Activated CD8-positive, alpha-beta memory T cell treated with anti-CD3 and anti-CD28 coated beads for 48 hours (primary cell): ENCODE results near the gene UNC5CL.

ENCODE experiments used
- DNase-seq, 3 experiments: peaks; one replicate each; pipeline ENCODE4 v3.0.0-alpha.2; 2020; ENCODE audit warnings: low read depth in 2 of 3, low spot score in 2 of 3

UNC5CL gene

GRCh38 chr6:41063884-41064285, 24.9 kb upstream of the UNC5CL start:
- DNase-seq, result no peak

DNA sequence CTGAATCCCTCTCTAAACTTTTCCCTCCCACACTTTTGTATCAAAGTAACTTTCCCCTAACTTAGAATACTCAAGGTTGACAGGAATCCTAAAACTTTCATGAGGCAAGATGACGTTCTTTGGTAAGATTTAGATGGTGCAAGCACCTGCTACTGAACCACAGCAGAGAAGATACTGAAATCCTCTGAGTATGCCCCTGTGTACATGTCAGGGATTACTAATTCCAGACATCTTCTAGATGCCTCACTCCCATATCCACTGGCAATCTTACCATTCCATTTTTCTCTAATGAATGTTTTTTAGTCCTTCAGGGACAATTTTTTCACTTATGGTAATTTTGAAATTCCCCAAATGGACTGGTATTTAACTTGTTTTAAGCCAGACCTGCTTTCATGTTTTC, 23.0 kb upstream of the UNC5CL start:
- DNase-seq, result no peak

DNA sequence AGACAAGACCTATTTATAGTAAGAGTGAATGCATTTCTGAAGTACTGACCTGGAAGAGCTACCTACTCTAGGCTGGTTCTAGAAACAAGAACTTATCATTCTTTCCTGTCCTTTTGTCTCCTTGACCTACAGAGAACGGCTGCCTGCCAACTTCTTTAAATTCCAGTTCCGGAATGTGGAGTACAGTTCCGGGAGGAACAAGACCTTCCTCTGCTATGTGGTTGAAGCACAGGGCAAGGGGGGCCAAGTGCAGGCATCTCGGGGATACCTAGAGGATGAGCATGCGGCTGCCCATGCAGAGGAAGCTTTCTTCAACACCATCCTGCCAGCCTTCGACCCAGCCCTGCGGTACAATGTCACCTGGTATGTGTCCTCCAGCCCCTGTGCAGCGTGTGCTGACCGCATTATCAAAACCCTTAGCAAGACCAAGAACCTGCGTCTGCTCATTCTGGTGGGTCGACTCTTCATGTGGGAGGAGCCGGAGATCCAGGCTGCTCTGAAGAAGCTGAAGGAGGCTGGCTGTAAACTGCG, 22.2 kb upstream of the UNC5CL start:
- DNase-seq, result no peak

DNA sequence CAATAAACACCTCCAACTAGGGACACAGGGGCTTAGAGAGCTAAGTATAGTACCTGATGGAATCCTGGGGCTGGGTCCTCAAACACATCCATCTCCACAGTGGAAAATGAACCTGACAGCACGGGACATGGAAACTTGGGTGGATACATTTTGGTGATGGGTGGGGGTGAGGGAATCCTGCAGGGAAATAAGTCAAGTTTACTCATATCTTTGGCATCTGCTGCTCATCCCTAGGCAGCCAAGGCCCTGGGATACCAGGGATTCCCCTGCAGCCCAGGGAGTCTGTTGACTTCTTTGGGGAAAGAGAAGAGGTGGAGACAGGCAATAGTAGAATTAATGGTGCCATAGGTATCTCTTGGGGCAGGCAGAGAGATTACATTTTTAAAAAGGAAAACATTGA, 20.5 kb upstream of the UNC5CL start:
- DNase-seq, result no peak

- DNase-seq, result no peak
Measured at GRCh38 chr6:41058783-41059181, 19.8 kb upstream of the UNC5CL start.

DNA sequence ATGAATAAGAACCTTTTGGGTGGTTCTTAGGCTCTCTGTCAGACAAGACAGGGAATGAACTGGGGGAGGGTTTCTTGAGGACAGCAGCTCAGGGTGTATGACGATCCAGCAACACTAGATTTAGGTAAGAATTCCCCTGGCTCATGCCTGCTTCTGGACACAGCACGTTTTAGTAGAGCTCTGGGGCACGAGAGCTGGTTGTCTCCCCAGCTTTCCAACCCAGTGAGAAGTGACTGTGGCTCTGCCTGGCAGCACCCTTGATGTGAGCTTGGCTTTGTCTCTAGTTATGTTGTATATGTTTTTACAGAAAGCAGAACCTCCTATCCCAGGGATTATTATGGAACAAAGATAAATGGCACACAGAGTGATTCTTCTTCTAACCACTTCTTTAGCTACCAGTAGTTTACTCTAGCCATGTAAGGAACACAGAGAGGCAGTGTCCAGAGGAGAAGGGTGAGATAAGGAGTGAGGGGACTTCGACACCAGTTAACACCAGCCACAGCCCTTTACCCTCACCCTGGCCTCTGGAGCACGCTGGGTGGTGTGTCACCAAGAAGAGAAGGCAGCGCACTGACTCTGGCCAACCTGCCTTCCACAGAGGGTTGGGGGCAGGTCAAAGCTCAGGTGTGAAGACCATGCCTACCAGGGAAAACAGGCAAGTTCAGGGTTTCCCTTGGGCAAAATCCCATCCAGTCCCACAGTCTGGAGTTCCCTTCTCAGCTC, 17.9 kb upstream of the UNC5CL start:
- no peak for DNase-seq

DNA sequence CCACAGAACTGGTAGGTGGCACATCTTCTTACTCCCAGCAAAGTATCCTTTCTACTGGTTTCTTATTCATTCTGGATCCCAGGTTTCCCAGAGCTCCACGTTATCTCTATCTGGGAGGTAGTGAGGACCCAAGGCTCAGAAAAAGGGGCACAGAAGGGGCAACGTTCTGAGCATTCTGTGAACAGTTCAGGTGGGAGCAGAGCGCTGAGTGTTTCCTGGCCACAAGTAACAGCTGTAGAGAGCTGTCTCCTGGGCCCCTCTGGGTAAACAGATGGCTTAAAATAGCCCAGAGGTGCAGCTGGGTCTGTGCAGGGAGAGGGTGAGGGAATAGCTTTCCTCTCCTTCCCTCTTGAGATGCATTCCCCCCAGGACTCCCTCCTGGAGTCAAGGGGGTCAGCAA, 16.1 kb upstream of the UNC5CL start:
- no peak for DNase-seq

DNA sequence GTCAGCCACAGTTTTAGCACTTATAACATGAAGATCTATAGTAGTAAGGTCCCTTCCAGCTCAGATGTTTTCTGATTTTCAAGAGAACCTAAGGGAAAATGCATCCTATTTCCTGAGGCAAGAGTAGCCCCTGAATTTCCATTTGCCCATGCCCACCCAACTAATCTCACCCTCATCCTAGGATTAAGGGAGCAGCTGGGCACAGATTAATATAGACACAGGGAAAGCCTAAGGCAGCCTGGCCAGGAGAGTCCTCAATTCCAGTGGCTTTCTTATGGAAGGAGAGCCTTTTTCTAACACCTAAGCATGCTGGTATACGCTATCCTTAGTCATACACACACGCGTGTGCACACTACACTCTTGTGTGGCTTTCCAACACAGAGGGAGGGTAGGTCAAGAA, 15.5 kb upstream of the UNC5CL start:
- no peak for DNase-seq

DNA sequence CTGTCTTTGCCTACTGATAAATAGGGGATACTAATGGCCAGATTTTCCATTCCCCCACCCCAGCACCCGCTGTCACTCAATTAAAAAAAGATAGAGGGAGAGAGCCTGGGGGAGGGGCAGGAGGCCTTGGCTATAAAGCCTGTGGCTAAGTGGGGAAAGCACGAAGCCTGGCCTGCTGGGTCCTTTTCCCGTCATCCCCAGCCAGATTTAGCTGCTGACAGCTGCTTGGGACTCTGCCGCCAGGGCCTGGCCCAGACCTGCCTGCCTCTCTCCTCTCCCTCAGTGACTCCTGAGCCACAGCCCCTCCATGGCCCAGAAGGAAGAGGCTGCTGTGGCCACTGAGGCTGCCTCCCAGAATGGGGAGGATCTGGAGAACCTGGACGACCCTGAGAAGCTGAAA, 14.0 kb upstream of the UNC5CL start, which contains the start of gene APOBEC2:
TSS of gene APOBEC2 (plus strand) at position 162 of the 400 bp plus-strand sequence. CDS start at position 308, 146 bp downstream.
- DNase-seq, result no peak

DNA sequence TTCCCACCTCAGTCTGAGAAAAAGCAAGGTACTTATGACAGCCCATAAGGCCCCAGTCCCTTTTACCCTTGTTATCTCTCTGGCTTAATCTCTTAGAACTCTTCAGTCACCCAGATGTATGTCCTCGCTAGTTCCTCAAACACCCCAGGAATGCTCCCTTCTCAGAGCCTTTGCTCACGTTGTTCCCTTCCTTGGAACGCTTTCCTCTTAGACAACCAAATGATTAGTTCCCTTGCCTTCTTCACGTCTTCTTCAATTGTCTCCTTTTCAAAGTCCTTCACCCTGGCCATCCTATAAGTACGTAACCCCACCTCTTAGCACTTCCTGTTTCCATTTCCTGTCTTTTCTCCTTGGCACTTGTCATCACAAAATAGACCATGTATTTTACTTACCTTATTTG, 12.9 kb upstream of the UNC5CL start:
- DNase-seq, result no peak

GRCh38 chr6:41050536-41050935, 11.5 kb upstream of the UNC5CL start:
- DNase-seq, result no peak

- DNase-seq, result no peak
Measured at GRCh38 chr6:41049955-41050354, 10.9 kb upstream of the UNC5CL start.

- DNase-seq, result no peak
Measured at GRCh38 chr6:41049521-41049920, 10.5 kb upstream of the UNC5CL start.

DNA sequence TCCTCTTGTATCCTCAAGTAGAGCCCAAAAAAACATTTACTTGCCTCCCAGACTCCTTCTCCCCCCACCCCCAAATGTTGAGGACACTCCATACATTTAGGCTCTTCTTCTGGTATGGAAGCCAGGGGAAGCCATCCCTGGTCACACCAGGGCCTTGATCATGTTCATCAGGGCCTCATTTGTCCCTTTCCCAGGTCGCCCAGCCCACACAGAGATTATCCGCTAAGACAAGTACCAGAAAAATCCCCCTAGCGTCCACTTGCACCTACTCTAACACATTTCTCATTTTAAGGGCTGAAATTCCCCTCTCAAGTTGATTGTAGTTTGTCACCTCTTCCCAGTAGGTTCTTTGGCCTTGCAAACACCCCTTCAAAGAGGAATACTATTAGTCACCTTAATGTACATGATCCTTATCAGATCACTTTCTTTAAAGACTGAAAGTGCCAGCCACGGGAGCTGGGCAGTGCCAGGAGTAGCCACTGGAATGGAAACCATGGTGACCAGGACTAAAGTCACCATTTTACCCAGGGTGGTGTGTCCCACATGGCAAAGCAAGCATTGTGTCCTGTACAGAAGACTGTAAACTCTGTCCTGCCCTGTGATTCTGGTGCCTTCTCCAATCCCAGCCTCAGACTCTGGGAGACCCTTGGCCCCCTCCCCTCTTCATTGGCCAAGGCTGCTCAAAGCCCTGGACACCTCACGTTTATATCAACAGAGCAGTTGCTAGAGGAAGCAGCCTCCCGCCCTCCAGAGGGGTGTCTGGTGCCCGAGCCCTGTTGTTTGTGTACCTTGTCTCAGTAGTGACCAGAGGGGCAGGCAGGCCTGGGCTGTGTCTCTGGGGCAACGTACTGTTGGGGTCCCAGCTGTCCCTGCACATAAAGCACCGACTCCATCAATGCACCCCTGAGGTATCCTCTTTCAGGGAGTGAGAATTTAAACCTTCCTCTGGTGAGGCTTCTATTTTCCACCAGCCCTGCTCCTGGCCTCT, 9.0 kb upstream of the UNC5CL start:
- DNase-seq, result no peak

DNA sequence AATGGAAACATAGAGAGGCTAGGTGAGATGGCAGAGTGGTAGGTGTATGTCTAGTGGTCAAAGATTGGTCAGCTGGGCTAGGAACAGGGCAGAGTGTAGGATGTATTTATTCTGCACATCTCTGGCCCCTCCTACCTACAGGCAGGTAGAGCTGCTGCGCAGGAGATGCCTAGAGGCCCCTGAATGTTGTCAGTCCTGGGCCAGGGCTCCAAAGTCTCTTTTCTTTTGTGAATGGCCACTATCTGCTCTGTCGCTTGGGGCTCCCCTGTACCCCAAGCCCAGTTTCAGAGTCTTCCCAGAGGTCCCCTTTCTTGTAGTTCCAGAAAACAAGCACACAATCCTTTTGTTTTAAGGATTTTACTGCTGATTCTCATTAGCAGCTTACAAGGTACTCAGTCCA, 8.3 kb upstream of the UNC5CL start:
- no peak for DNase-seq

DNA sequence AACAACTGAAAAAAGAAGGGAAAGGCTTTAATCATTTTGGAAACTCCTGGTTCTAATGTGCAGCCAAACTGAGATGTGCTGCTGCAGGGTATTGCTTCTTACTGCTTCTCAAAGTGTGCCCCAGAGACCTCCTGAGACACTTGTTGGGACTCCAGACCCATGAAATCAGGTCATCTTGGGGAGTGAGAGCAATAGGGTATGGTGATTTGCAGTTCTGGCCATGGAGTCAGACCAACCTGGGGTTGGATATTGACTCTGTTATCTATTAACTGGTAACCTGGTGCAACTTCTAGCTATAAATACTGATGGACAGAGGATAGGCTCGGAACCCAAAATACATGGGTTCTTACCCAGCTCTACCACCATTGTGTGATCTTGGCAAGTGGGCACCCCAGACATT, 7.1 kb upstream of the UNC5CL start:
- DNase-seq, result no peak

DNA sequence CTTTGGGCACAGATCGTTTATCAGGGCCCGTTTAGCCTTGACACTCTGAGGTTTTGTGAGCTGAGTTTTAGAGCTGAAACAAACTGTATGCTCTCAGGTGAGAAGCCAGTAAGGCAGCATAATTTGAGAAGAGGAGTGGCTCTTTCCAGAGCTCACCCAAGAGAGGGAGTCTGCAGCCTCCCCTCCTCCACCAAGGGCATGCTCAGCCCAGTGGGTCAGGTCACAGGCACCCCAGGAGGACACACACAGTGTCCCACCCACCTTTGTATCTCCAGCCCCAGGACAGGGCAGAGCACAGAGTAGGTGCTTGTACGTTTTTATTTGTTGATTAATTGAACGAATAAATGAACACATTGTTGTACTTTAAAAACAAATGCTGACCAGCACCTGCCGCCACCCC, 6.6 kb upstream of the UNC5CL start:
- no peak for DNase-seq

DNA sequence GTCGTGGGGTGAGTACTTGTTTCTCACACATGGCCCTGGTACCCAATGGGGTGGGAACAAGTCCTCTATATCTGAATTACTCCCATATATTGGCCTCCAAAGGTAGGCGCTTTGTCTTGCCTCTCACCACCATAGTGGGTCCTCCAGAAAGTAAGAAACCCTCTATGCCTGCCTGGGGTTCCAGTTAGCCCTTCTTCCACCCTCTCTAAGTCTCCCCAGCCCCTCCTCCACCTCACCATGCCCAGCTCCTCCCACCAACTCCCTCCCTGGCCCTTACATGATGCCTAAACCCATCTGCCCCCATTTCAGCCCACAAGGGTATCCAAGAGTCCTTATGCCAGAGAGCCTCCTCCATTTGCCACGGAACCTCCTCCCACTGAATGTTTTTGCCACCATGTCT, 4.1 kb upstream of the UNC5CL start:
- no peak for DNase-seq

- DNase-seq, result no peak
Measured at GRCh38 chr6:41042226-41043055, 3.4 kb upstream of the UNC5CL start, which contains the start of gene TSPO2. TSS of gene TSPO2 (plus strand) at chr6:41042467. CDS start at chr6:41042986, 519 bp downstream.

DNA sequence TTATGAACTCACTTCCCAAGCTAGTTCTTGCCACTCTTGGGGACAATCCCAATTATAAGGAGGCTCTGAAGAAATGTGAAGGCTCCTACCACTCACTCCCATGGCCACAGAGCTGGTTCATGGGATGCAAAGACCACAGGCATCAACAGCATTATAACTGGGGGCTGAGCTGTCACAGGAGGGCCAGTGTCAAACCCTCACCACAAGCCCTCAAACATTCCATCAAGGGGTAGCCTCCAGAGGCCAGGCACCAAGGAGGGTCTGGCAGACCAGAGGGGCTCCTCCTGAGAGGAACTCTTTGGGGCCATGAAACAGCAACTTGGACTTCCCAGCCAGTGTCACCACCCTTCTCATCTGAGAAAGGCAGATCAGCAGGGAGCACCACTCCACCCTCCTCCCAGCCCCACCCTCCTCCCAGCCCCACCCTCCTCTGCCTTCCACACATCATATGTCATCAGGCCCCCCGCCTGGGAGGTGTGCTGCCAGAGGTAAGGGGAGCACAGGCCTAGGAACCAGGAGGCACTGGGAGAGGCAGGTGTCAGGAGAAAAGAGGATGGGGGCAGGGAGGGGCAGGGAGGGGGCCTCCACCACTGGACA, 2.0 kb upstream of the UNC5CL start:
- DNase-seq, result no peak
